ENCODE measurements around the gene INSL3. TPM values are rescaled to one million over a fixed set of nuclear protein-coding genes. Genes with fewer than 3 reads are reported as not detected.

The INSL3 gene
- total and polyA plus RNA-seq, 2 donors from 2014 or later: not detected

- Histone ChIP-seq H3K27me3 (ENCODE audit: control insufficient read depth, insufficient read depth, low read length) (no peaks in the 10 kb centered on the region), H3K4me1 (ENCODE audit: control insufficient read depth in 2 of 3, insufficient read depth in 2 of 3, low read depth in 1 of 3, low read length in 3 of 3) (peaks cover 0 to 4% (median 0%) of the 10 kb centered on the region in 3 donors), H3K27ac (ENCODE audit: low read depth in 2 of 2, low read length in 2 of 2) (no peak overlapping the region), H3K9ac (ENCODE audit: low read length in 3 of 3) (no peak overlapping the region), H3K36me3 (ENCODE audit: control insufficient read depth in 2 of 3, insufficient read depth in 3 of 3, low read length in 3 of 3) (no peaks in the 10 kb centered on the region), H3K9me3 (ENCODE audit: control insufficient read depth in 2 of 3, insufficient read depth in 1 of 3, low read length in 3 of 3) (no peaks in the 10 kb centered on the region), H3K4me3 (ENCODE audit: low read length in 3 of 3) (no peak overlapping the region)
- FAIRE-seq (no peak), DNase-seq (no peak)
- intact Hi-C loops (cut with DNase I): no loop called here
- TF ChIP-seq CTCF (IDR thresholded peaks at IDR 0.05; ENCODE audit: borderline replicate concordance, extremely low read depth, insufficient read depth): no peak
Observed at GRCh38 chr19:17775991-17776803, 45.1 kb downstream of the INSL3 start.

GRCh38 chr19:17775245-17775927 lies 45.9 kb downstream of the INSL3 start:
- no peak for FAIRE-seq
- Histone ChIP-seq H3K36me3 (ENCODE audit: control insufficient read depth in 2 of 3, insufficient read depth in 3 of 3, low read length in 3 of 3) (no peaks in the 10 kb centered on the region), H3K9ac (ENCODE audit: low read length in 3 of 3) (no peak overlapping the region), H3K4me3 (ENCODE audit: low read length in 3 of 3) (no peak overlapping the region), H3K9me3 (ENCODE audit: control insufficient read depth in 2 of 3, insufficient read depth in 1 of 3, low read length in 3 of 3) (no peaks in the 10 kb centered on the region), H3K27ac (ENCODE audit: low read depth in 2 of 2, low read length in 2 of 2) (no peak overlapping the region), H3K4me1 (ENCODE audit: control insufficient read depth in 2 of 3, insufficient read depth in 2 of 3, low read depth in 1 of 3, low read length in 3 of 3) (peaks cover 0 to 4% (median 0%) of the 10 kb centered on the region in 3 donors), H3K27me3 (ENCODE audit: control insufficient read depth, insufficient read depth, low read length) (no peaks in the 10 kb centered on the region)
- intact Hi-C loops (cut with DNase I): no loop called here
- no peak for TF ChIP-seq CTCF (IDR thresholded peaks at IDR 0.05; ENCODE audit: borderline replicate concordance, extremely low read depth, insufficient read depth)
- peak in 1 of 5 donors; percentile 27 for DNase-seq

- Histone ChIP-seq H3K4me1 (ENCODE audit: control insufficient read depth in 2 of 3, insufficient read depth in 2 of 3, low read depth in 1 of 3, low read length in 3 of 3) (no peaks in the 10 kb centered on the region), H3K9me3 (ENCODE audit: control insufficient read depth in 2 of 3, insufficient read depth in 1 of 3, low read length in 3 of 3) (no peaks in the 10 kb centered on the region), H3K4me3 (ENCODE audit: low read length in 3 of 3) (no peak overlapping the region), H3K27ac (ENCODE audit: low read depth in 2 of 2, low read length in 2 of 2) (no peak overlapping the region), H3K27me3 (ENCODE audit: control insufficient read depth, insufficient read depth, low read length) (no peaks in the 10 kb centered on the region), H3K36me3 (ENCODE audit: control insufficient read depth in 2 of 3, insufficient read depth in 3 of 3, low read length in 3 of 3) (no peaks in the 10 kb centered on the region), H3K9ac (ENCODE audit: low read length in 3 of 3) (no peak overlapping the region)
- DNase-seq (no peak), FAIRE-seq (no peak)
- no peak for TF ChIP-seq CTCF (IDR thresholded peaks at IDR 0.05; ENCODE audit: borderline replicate concordance, extremely low read depth, insufficient read depth)
- intact Hi-C loops (cut with DNase I): no loop called here
Observed at GRCh38 chr19:17772172-17772571, 49.1 kb downstream of the INSL3 start.

Measured in kidney (tissue), 14 donors.